HEK293 (cell line): ENCODE measurements around the gene PTPRO.

Experiments
- MZF1 ChIP-seq: fragments of 450-650 bp; formaldehyde crosslinking; IDR thresholded peaks from 2 replicates; pipeline ENCODE4 v1.5.1; 2017; ENCODE audit warnings: missing biosample characterization, missing genetic modification characterization, borderline replicate concordance
- ZNF626 ChIP-seq: fragments of 450-650 bp; sonication (Bioruptor Pico); formaldehyde crosslinking; IDR thresholded peaks from 2 replicates; pipeline ENCODE4 v1.5.1; 2018; ENCODE audit warnings: missing biosample characterization, missing genetic modification characterization, inconsistent platforms
- TF ChIP-seq, protein P1 (sequence below): fragments of 450-650 bp; formaldehyde crosslinking; conservative IDR thresholded peaks from 2 replicates; pipeline ENCODE4 v1.5.1; 2016; ENCODE audit warnings: low read depth, missing biosample characterization, missing genetic modification characterization

PTPRO gene

DNA sequence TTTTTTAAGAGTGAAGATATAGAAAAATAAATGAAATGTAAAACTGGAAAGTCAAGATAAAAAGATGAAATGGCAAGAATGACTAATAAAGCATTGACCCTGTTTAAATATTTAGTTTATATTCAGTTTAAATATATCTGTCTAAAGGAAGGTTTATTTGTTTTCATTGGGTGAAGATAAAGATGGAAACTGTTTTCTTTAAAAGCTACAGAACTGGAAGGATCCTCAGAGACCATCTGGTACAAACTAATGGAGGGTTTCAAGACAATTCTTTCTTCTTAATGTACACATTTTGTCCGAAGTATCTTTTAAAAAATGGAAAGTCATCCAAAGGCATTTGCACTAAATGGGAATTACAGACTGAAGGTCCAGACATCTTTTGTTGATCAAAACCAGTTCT is 324.3 kb downstream of the PTPRO start (continued):
- TF ChIP-seq, protein P1, sequence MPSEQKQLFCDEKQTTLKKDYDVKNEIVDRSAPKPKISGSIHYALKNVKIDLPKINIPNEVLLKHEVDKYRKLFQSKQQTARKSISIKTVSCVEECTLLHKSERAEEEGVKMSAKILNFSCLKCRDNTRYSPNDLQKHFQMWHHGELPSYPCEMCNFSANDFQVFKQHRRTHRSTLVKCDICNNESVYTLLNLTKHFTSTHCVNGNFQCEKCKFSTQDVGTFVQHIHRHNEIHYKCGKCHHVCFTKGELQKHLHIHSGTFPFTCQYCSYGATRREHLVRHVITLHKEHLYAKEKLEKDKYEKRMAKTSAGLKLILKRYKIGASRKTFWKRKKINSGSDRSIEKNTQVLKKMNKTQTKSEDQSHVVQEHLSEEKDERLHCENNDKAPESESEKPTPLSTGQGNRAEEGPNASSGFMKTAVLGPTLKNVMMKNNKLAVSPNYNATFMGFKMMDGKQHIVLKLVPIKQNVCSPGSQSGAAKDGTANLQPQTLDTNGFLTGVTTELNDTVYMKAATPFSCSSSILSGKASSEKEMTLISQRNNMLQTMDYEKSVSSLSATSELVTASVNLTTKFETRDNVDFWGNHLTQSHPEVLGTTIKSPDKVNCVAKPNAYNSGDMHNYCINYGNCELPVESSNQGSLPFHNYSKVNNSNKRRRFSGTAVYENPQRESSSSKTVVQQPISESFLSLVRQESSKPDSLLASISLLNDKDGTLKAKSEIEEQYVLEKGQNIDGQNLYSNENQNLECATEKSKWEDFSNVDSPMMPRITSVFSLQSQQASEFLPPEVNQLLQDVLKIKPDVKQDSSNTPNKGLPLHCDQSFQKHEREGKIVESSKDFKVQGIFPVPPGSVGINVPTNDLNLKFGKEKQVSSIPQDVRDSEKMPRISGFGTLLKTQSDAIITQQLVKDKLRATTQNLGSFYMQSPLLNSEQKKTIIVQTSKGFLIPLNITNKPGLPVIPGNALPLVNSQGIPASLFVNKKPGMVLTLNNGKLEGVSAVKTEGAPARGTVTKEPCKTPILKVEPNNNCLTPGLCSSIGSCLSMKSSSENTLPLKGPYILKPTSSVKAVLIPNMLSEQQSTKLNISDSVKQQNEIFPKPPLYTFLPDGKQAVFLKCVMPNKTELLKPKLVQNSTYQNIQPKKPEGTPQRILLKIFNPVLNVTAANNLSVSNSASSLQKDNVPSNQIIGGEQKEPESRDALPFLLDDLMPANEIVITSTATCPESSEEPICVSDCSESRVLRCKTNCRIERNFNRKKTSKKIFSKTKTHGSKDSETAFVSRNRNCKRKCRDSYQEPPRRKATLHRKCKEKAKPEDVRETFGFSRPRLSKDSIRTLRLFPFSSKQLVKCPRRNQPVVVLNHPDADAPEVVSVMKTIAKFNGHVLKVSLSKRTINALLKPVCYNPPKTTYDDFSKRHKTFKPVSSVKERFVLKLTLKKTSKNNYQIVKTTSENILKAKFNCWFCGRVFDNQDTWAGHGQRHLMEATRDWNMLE, result no peak
- no peak for TF ChIP-seq ZNF626
- no peak for TF ChIP-seq MZF1 (tag by site-specific recombination)
- TF ChIP-seq, all 188 proteins: peak for 0
